ENCODE measurements around the gene GOLGA6A. TPM values are rescaled to one million over a fixed set of nuclear protein-coding genes. Genes with fewer than 3 reads are reported as not detected.
A peak's percentile ranks its signal among the peaks of the same experiment; 100 is the strongest.

The GOLGA6A gene
- total and polyA plus RNA-seq, 2 experiments from 2014 or later, result 1.9 TPM; not detected in 1

DNA sequence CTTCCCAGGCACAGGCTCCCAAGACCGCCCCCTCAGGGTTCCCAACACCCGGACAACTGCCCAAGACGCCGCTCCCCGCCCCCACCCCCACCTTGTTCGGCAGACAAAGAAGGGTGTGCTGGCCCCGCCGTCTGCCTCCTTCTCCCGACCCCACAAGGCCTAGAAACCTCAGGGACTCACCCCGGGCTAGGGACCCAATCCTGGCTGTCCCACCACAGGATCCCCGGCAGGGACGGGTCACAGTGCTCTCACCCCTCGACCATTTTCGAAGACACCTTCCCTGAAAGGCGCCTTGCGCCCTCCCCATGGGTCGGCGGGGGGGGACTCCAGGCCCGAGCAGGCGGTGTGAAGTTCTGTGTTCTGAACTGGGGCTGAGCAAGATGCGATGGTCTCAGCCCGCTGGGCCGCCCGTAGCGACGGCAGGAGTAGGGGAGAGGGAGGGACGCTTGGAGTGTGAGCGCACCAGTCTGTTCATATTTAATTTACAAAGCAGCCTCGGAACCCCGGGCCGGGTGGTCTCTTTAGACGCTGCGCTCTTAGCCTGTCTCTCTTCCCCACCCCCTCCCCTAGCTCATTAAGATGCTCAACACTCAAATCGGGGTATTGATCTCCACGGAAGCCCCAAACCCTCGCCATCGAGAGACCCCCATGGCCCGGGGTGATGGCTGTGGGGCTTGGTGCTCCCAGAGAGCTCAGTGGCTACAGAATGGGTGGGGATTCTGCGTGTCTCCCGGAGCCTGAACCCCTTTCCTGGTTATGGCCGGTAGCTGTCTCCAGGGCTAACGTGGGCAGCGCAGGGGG is 46.6 kb upstream of the GOLGA6A start:
- no peak for DNase-seq (ENCODE audit: low read depth in 1 of 2, low spot score in 1 of 2)
- TF ChIP-seq, protein P1, sequence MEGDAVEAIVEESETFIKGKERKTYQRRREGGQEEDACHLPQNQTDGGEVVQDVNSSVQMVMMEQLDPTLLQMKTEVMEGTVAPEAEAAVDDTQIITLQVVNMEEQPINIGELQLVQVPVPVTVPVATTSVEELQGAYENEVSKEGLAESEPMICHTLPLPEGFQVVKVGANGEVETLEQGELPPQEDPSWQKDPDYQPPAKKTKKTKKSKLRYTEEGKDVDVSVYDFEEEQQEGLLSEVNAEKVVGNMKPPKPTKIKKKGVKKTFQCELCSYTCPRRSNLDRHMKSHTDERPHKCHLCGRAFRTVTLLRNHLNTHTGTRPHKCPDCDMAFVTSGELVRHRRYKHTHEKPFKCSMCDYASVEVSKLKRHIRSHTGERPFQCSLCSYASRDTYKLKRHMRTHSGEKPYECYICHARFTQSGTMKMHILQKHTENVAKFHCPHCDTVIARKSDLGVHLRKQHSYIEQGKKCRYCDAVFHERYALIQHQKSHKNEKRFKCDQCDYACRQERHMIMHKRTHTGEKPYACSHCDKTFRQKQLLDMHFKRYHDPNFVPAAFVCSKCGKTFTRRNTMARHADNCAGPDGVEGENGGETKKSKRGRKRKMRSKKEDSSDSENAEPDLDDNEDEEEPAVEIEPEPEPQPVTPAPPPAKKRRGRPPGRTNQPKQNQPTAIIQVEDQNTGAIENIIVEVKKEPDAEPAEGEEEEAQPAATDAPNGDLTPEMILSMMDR (IDR thresholded peaks at IDR 0.05; ENCODE audit: low read depth, low read length), result no peak
- Histone ChIP-seq H3K4me3 (no peak overlapping the region), H3K4me1 (ENCODE audit: low read depth) (peaks cover 6% of the 10 kb centered on the region), H3K36me3 (no peaks in the 10 kb centered on the region), H3K27ac (no peak overlapping the region), H3K9me3 (ENCODE audit: low read depth) (no peaks in the 10 kb centered on the region), H3K27me3 (peaks cover 88% of the 10 kb centered on the region)

DNA sequence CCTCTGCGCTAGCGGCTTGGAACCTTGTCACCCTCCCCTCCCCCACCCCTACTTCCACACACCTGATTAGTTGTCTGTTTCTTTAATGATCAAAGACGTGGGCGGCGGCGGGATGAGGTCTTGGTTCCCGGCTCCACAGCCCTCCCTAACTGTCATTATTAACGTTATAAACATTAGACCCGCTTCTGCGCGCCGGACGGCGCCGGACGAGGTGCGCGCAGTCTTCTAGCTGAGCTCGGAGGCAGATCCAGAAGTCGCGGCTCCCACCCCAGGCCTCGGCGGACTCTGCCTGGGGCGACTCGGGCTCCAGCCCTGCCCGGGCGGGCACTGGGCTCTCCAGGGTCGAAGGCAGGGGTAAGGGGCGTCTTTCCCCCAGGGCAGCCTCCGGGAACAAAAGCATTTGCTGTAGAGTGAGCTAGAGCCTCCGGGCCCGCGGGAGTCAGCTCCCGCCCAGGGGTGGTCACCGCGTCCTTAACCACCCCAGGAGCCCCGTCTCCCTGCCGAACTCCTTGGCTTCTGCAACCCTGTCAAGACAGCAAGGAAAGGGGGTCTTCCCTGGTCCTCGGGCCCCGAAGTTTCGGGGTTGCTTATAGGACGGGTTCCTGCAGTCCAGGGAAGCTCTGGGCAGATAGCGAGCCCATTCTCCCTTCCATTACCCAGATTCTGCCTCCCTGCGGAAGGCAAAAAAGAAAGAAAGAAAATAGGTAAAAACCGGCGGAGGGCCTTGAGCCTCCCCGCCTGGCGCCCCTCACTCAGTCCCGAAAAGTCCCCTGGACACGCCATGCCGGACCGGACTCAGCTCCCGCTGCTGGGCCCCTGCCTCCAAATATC is 45.8 kb upstream of the GOLGA6A start:
- Histone ChIP-seq H3K27ac (no peak overlapping the region), H3K4me1 (ENCODE audit: low read depth) (peaks cover 6% of the 10 kb centered on the region), H3K9me3 (ENCODE audit: low read depth) (no peaks in the 10 kb centered on the region), H3K4me3 (peak overlapping the region; percentile 34), H3K36me3 (no peaks in the 10 kb centered on the region), H3K27me3 (peaks cover 79% of the 10 kb centered on the region)
- peak in 1 of 2 donors; percentile 53 for DNase-seq (ENCODE audit: low read depth in 1 of 2, low spot score in 1 of 2)
- TF ChIP-seq, protein P1 (IDR thresholded peaks at IDR 0.05; ENCODE audit: low read depth, low read length), result no peak

DNA sequence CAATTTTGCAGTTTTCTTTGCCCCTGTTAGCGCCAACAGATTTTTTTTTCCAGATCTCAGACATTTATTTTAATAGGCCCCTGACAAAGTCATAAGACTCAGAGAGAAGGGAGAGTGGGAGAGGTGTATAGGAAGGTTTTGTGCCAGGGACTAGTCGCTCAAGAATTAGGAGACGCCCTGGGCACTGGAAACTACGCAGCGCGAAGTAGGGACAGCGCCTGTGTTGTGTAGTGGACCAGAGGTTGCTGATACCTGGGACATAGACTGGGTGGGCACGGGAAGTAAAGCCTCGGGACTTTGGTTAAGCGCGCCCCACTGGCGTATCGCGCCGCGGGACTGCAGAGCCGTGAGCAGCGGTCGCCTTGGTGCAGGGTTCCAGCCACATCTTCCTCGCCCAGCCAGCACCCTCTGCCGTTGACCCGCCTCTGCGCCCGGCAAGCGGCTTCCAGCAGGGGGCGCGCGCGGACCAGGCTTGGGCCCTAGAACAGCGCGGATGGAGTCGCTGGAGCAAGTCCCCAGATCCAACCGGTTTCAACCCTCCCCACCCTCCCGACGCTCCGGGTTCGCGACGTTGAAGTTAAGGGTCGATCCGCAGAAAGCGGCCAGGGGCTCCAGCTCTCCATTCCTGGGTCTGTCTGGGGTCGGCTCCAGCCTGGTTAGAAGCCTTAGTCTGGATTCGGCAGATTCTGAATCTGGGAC is 45.1 kb upstream of the GOLGA6A start:
- peaks cover 72% of the 10 kb centered on the region for H3K27me3 ChIP-seq
- H3K27ac ChIP-seq, result no peak overlapping the region
- H3K4me3 ChIP-seq, result peak overlapping the region; percentile 34
- TF ChIP-seq, protein P1 (IDR thresholded peaks at IDR 0.05; ENCODE audit: low read depth, low read length), result peak; percentile 93
- DNase-seq (ENCODE audit: low read depth in 1 of 2, low spot score in 1 of 2), result peak; percentile 92 to 93
- no peaks in the 10 kb centered on the region for H3K9me3 ChIP-seq (ENCODE audit: low read depth)
- H3K4me1 ChIP-seq (ENCODE audit: low read depth), result peaks cover 6% of the 10 kb centered on the region
- H3K36me3 ChIP-seq, result no peaks in the 10 kb centered on the region

DNA sequence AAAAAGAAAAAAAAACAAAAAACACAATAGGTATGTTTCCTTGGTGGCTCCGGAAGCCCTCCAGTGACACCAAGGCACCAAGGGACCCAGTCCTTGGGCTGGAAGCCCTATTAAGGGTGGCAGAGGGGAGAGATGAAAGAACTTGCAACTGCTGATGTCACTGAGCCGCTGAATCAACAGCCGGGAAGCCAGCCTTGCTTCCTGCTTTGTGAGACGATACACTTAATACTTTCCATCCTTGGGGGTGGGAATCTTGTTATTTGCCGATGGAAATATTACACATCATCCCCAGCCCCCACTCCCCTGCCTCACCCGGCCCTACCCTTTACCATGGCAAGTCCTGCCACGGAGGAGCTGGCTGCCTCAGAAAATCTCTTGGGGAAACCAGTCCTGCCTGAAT is 42.4 kb upstream of the GOLGA6A start:
- no peaks in the 10 kb centered on the region for H3K9me3 ChIP-seq (ENCODE audit: low read depth)
- TF ChIP-seq, protein P1 (IDR thresholded peaks at IDR 0.05; ENCODE audit: low read depth, low read length), result no peak
- no peak overlapping the region for H3K4me3 ChIP-seq
- H3K4me1 ChIP-seq (ENCODE audit: low read depth), result peaks cover 2% of the 10 kb centered on the region
- H3K36me3 ChIP-seq, result no peaks in the 10 kb centered on the region
- H3K27ac ChIP-seq, result no peak overlapping the region
- peaks cover 45% of the 10 kb centered on the region for H3K27me3 ChIP-seq
- no peak for DNase-seq (ENCODE audit: low read depth in 1 of 2, low spot score in 1 of 2)

DNA sequence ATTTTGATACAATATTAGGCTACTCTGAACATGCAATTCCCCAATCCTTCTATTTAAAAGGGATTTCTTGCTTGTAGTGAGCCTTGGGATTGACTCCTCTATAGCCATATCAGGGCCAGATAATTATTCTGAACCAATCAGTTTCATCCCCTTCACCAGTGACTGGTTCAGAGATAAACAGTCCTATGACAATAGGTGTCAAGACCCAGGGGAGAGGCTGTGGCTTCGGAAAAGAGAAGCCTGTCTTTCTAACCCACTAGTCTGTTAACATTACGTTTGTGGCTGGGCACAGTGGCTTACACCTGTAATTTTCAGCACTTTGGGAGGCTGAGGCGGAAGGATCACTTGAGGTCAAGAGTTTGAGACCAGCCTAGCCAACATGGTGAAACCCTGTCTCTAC is 41.8 kb upstream of the GOLGA6A start:
- Histone ChIP-seq H3K4me3 (no peak overlapping the region), H3K27ac (no peak overlapping the region), H3K36me3 (no peaks in the 10 kb centered on the region), H3K9me3 (ENCODE audit: low read depth) (no peaks in the 10 kb centered on the region), H3K4me1 (ENCODE audit: low read depth) (no peaks in the 10 kb centered on the region), H3K27me3 (peaks cover 40% of the 10 kb centered on the region)
- TF ChIP-seq, protein P1 (IDR thresholded peaks at IDR 0.05; ENCODE audit: low read depth, low read length), result no peak
- DNase-seq (ENCODE audit: low read depth in 1 of 2, low spot score in 1 of 2), result no peak
